Sigmoid colon (tissue), 7 donors: ENCODE measurements around the gene KRT6A. TPM values are rescaled to one million over a fixed set of nuclear protein-coding genes. Genes with fewer than 3 reads are reported as not detected.

ENCODE experiments used
- DNase-seq: peaks from one replicate; pipeline ENCODE4 v3.0.0-alpha.2; 2019
- H3K27ac ChIP-seq, 4 donors: fragments of 200-600 bp; sonication (generic); one replicate each; pipeline ENCODE4 v1.5.1; 2016 to 2019; ENCODE audit warnings: mild to moderate bottlenecking in 1 of 4
- H3K27me3 ChIP-seq, 3 donors: fragments of 200-600 bp; sonication (generic); one replicate each; pipeline ENCODE4 v1.5.1; 2019; ENCODE audit warnings: mild to moderate bottlenecking in 1 of 3
- H3K36me3 ChIP-seq, 4 donors: fragments of 200-600 bp; sonication (generic); one replicate each; pipeline ENCODE4 v1.5.1; 2016 to 2019
- H3K4me1 ChIP-seq, 4 donors: fragments of 200-600 bp; sonication (generic); one replicate each; pipeline ENCODE4 v1.5.1; 2017 to 2019
- H3K4me3 ChIP-seq, 4 donors: fragments of 200-600 bp; sonication (generic); one replicate each; pipeline ENCODE4 v1.5.1; 2017 to 2019; ENCODE audit warnings: mild to moderate bottlenecking in 2 of 4, moderate library complexity in 1 of 4
- H3K9me3 ChIP-seq, 4 donors: fragments of 200-600 bp in 3 of 4; sonication (generic) in 3 of 4; one replicate each; pipeline versions ENCODE4 v1.5.1 to v1.6.1; 2013 to 2019
- CTCF ChIP-seq, 4 experiments: fragments of 450-650 bp in 3 of 4; fragments of 200-600 bp in 1 of 4; IDR thresholded peaks; one replicate each; pipeline ENCODE4 v1.5.1; 2016 to 2019; ENCODE audit warnings: antibody characterized with exemption in 4 of 4, mild to moderate bottlenecking in 3 of 4, moderate library complexity in 2 of 4
- EP300 ChIP-seq, 4 donors: sonication (generic); formaldehyde crosslinking; IDR thresholded peaks; one replicate each; pipeline ENCODE4 v1.6.1; 2017; ENCODE audit warnings: antibody characterized with exemption in 4 of 4
- POLR2A ChIP-seq, 2 donors: fragments of 450-650 bp; IDR thresholded peaks; one replicate each; pipeline ENCODE4 v1.6.1; 2016; ENCODE audit warnings: antibody characterized with exemption in 2 of 2, mild to moderate bottlenecking in 2 of 2, moderate library complexity in 2 of 2
- POLR2AphosphoS5 ChIP-seq, 4 donors: sonication (generic); formaldehyde crosslinking; IDR thresholded peaks; one replicate each; pipeline ENCODE4 v1.6.1; 2017; ENCODE audit warnings: antibody characterized with exemption in 4 of 4
- WGBS, 2 donors: extraction: QIAGEN DNeasy Blood & Tissue Kit; methylation state at CpG; one replicate each; pipeline ENCODE4 v1.1.7; 2013; 5-methylcytosine and 5-hydroxymethylcytosine counted together
- intact Hi-C: fragments of 100-400 bp; cut with DNase I; formaldehyde crosslinking; loops from one replicate; pipeline ENCODE4 v1.15.1; 2023
- polyA plus RNA-seq, 3 donors: library from polyadenylated mRNA; stranded (reverse); fragments of 200-250 nt; gene quantifications; one replicate each; pipeline ENCODE4 v1.2.3, GENCODE V29; 2013
- total RNA-seq, 4 donors: library from RNA; depleted of rRNA; stranded (reverse); fragments of >200 nt; gene quantifications; one replicate each; pipeline ENCODE4 v1.1.0, GENCODE V29; 2016
- donor health status: healthy with polysubstance abuse.
- donor health status: Bipolar disorder and iron deficiency.
- donor health status: healthy.

Gene KRT6A
- total and polyA plus RNA-seq, 7 donors: 0.19 to 6.0 TPM; not detected in 5

- no peaks in the 10 kb centered on the region for H3K27me3 ChIP-seq
- TF ChIP-seq CTCF (IDR thresholded peaks at IDR 0.05): no peak
- TF ChIP-seq POLR2AphosphoS5 (IDR thresholded peaks at IDR 0.05): no peak
- no peak for TF ChIP-seq POLR2A (IDR thresholded peaks at IDR 0.05)
- no peak for TF ChIP-seq EP300 (IDR thresholded peaks at IDR 0.05)
- intact Hi-C loops: no loop called here
- no peaks in the 10 kb centered on the region for H3K4me1 ChIP-seq
- no peak for DNase-seq
- H3K27ac ChIP-seq: no peak overlapping the region
- WGBS, 2 donors: 86 to 89% methylated on average over 5 of the region's 5 CpGs
- no peak overlapping the region for H3K4me3 ChIP-seq
- H3K36me3 ChIP-seq: no peaks in the 10 kb centered on the region
- no peaks in the 10 kb centered on the region for H3K9me3 ChIP-seq
These were observed 6.6 kb downstream of the KRT6A start for GRCh38 chr12:52486166-52487105.

GRCh38 chr12:52480073-52480472, 13.0 kb downstream of the KRT6A start:
- TF ChIP-seq POLR2A (IDR thresholded peaks at IDR 0.05) (no peak), EP300 (IDR thresholded peaks at IDR 0.05) (no peak)
- Histone ChIP-seq H3K4me1 (no peaks in the 10 kb centered on the region), H3K4me3 (no peak overlapping the region), H3K9me3 (no peaks in the 10 kb centered on the region), H3K36me3 (no peaks in the 10 kb centered on the region), H3K27ac (no peak overlapping the region), H3K27me3 (no peaks in the 10 kb centered on the region)
- WGBS, 2 donors: 64 to 65% methylated on average over 3 of the region's 3 CpGs
- intact Hi-C loops: no loop called here
- no peak for DNase-seq

DNA sequence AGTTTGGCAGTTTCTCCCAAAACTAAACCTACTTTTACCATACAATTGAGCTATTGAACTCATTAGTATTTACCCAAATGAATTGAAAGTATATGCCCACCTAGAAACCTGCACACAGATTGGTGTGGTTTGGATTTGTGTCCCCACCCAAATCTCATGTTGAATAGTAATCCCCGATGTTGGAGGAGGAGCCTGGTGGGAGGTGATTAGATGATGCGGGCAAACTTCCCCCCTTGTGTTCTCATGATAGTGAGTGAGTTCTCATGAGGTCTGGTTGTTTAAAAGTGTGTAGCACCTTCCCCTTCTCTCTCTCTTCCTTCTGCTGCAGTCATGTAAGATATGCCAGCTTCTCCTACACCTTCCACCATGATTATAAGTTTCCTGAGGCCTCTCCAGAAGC, 15.4 kb downstream of the KRT6A start:
- no peak for DNase-seq
- H3K4me1 ChIP-seq: no peaks in the 10 kb centered on the region
- TF ChIP-seq POLR2AphosphoS5 (IDR thresholded peaks at IDR 0.05) (no peak), CTCF (IDR thresholded peaks at IDR 0.05) (no peak), EP300 (IDR thresholded peaks at IDR 0.05) (no peak), POLR2A (IDR thresholded peaks at IDR 0.05) (no peak)
- no peaks in the 10 kb centered on the region for H3K27me3 ChIP-seq
- intact Hi-C loops: no loop called here
- H3K36me3 ChIP-seq: no peaks in the 10 kb centered on the region
- no peak overlapping the region for H3K27ac ChIP-seq
- 61 to 73% methylated on average over 2 of the region's 2 CpGs for WGBS, 2 donors
- no peaks in the 10 kb centered on the region for H3K9me3 ChIP-seq
- no peak overlapping the region for H3K4me3 ChIP-seq

- 91 to 96% methylated on average over 2 of the region's 2 CpGs for WGBS, 2 donors
- intact Hi-C loops: no loop called here
These were observed 18.8 kb downstream of the KRT6A start for GRCh38 chr12:52474212-52474611.

More at GRCh38 chr12:52474212-52474611, 18.8 kb downstream of the KRT6A start:
- H3K4me1 ChIP-seq: no peaks in the 10 kb centered on the region
- H3K27ac ChIP-seq: no peak overlapping the region
- no peaks in the 10 kb centered on the region for H3K27me3 ChIP-seq
- DNase-seq: no peak
- no peaks in the 10 kb centered on the region for H3K9me3 ChIP-seq
- H3K4me3 ChIP-seq: no peak overlapping the region
- TF ChIP-seq CTCF (IDR thresholded peaks at IDR 0.05): no peak
- no peak for TF ChIP-seq POLR2AphosphoS5 (IDR thresholded peaks at IDR 0.05)
- no peak for TF ChIP-seq POLR2A (IDR thresholded peaks at IDR 0.05)
- no peak for TF ChIP-seq EP300 (IDR thresholded peaks at IDR 0.05)
- no peaks in the 10 kb centered on the region for H3K36me3 ChIP-seq
